Gastrocnemius medialis (tissue), 4 donors: ENCODE data around the gene SLC6A4.

Experiments used
- POLR2A ChIP-seq, 2 donors: fragments of 450-650 bp; IDR thresholded peaks; one replicate each; pipeline ENCODE4 v1.6.1; 2017; ENCODE audit warnings: antibody characterized with exemption in 2 of 2, mild to moderate bottlenecking in 2 of 2, moderate library complexity in 2 of 2
- TF ChIP-seq, protein P1 (sequence below), 5 experiments: fragments of 450-650 bp in 3 of 5; fragments of 200-600 bp in 2 of 5; sonication (generic) in 2 of 5; IDR thresholded peaks in 4 of 5; conservative IDR thresholded peaks in 1 of 5; 1 replicate in 4 of 5; 2 replicates in 1 of 5; pipeline ENCODE4 v1.5.1; 2016 to 2019; ENCODE audit warnings: antibody characterized with exemption in 5 of 5, mild to moderate bottlenecking in 3 of 5, moderate library complexity in 3 of 5

DNA sequence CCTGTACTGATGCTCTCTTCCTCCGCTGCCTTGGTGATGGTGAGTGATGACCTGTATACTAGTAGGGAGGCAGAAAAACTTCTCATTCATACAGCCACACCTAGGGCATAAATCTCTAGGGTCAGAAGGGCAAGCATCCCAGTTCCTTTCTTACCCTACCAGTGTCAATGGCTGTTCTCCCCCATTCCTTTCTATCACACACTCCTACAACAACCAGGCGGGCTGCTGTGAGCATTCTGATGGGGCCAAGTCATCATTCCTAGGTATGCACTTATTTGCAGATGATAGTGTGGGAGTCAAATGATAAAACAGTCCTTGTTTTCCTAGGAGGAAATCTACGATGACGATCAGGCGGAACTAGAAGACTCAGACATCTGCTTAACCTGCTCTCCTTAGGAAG is 14.0 kb upstream of the SLC6A4 start:
- TF ChIP-seq, protein P1, sequence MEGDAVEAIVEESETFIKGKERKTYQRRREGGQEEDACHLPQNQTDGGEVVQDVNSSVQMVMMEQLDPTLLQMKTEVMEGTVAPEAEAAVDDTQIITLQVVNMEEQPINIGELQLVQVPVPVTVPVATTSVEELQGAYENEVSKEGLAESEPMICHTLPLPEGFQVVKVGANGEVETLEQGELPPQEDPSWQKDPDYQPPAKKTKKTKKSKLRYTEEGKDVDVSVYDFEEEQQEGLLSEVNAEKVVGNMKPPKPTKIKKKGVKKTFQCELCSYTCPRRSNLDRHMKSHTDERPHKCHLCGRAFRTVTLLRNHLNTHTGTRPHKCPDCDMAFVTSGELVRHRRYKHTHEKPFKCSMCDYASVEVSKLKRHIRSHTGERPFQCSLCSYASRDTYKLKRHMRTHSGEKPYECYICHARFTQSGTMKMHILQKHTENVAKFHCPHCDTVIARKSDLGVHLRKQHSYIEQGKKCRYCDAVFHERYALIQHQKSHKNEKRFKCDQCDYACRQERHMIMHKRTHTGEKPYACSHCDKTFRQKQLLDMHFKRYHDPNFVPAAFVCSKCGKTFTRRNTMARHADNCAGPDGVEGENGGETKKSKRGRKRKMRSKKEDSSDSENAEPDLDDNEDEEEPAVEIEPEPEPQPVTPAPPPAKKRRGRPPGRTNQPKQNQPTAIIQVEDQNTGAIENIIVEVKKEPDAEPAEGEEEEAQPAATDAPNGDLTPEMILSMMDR (IDR thresholded peaks at IDR 0.05 in 4 of 5, conservative IDR thresholded peaks at IDR 0.05 in 1 of 5), result no peak
- TF ChIP-seq POLR2A (IDR thresholded peaks at IDR 0.05), result no peak
